Left ventricle myocardium inferior (tissue), 1 donor: ENCODE results near the gene RCAN2. TPM values are rescaled to one million over a fixed set of nuclear protein-coding genes. Genes with fewer than 3 reads are reported as not detected.
A peak's percentile ranks its signal among the peaks of the same experiment; 100 is the strongest.

Experiments
- DNase-seq: peaks from one replicate; pipeline ENCODE4 v3.0.0-alpha.2; 2020
- H3K27ac ChIP-seq: fragments of 200-600 bp; replicated peaks from 2 replicates; pipeline ENCODE4 v1.8.0; 2021
- H3K27me3 ChIP-seq: fragments of 200-600 bp; 2 replicates; pipeline ENCODE4 v1.8.0; 2021; ENCODE audit warnings: low read depth
- H3K36me3 ChIP-seq: fragments of 200-600 bp; 2 replicates; pipeline ENCODE4 v1.8.0; 2021
- H3K4me1 ChIP-seq: fragments of 200-600 bp; 2 replicates; pipeline ENCODE4 v1.8.0; 2021
- H3K4me3 ChIP-seq: fragments of 200-600 bp; 2 replicates; pipeline ENCODE4 v1.8.0; 2021; ENCODE audit warnings: mild to moderate bottlenecking, moderate library complexity
- H3K9me3 ChIP-seq: fragments of 200-600 bp; replicated peaks from 2 replicates; pipeline ENCODE4 v1.8.0; 2021
- CTCF ChIP-seq: fragments of 200-600 bp; IDR thresholded peaks from 2 replicates; pipeline ENCODE4 v1.8.0; 2021; ENCODE audit warnings: antibody characterized with exemption, mild to moderate bottlenecking, borderline replicate concordance
- intact Hi-C: fragments of 100-400 bp; cut with micrococcal nuclease; formaldehyde crosslinking; loops from one replicate; pipeline ENCODE4 v1.11.0; 2022
- total RNA-seq: library from RNA; stranded (reverse); fragmentation: NEBNext Ultra II Directional; extraction: Animal tissue kit (Norgen Biotek cat#: 25700); gene quantifications from one replicate; pipeline ENCODE4 v1.2.1, GENCODE V29; 2021
- donor health status: DM: no; HTN: yes; CAD: no; lungs with severe emphysema.

The RCAN2 gene
- total RNA-seq, 1 donor from 2014 or later = 312 TPM

GRCh38 chr6:46419576-46420002 lies 71.7 kb downstream of the RCAN2 start:
- intact Hi-C loops = loop anchor here (5.0 kb wide), 2 partner anchors 78 to 208 kb away; no protein-coding TSS in a partner anchor
- Histone ChIP-seq H3K36me3 (no peaks in the 10 kb centered on the region), H3K27ac (peak overlapping the region; percentile 64), H3K4me3 (no peak overlapping the region), H3K4me1 (peaks cover 61% of the 10 kb centered on the region), H3K9me3 (no peaks in the 10 kb centered on the region), H3K27me3 (no peaks in the 10 kb centered on the region)
- no peak for DNase-seq
- TF ChIP-seq CTCF = peak; percentile 87

GRCh38 chr6:46414398-46414797 lies 76.9 kb downstream of the RCAN2 start:
- no peak for TF ChIP-seq CTCF
- intact Hi-C loops = loop anchor here (5.0 kb wide), 1 partner anchor 322 kb away; no protein-coding TSS in a partner anchor
- no peaks in the 10 kb centered on the region for H3K36me3 ChIP-seq

GRCh38 chr6:46412662-46413061 lies 78.6 kb downstream of the RCAN2 start:
- no peak overlapping the region for H3K4me3 ChIP-seq
- peaks cover 82% of the 10 kb centered on the region for H3K4me1 ChIP-seq
- no peaks in the 10 kb centered on the region for H3K9me3 ChIP-seq
- H3K36me3 ChIP-seq = no peaks in the 10 kb centered on the region
- H3K27me3 ChIP-seq = no peaks in the 10 kb centered on the region
- DNase-seq = no peak
- H3K27ac ChIP-seq = peak overlapping the region; percentile 65
- no peak for TF ChIP-seq CTCF
- intact Hi-C loops = loop anchor here (5.0 kb wide), 1 partner anchor 320 kb away; no protein-coding TSS in a partner anchor

More at GRCh38 chr6:46414398-46414797, 76.9 kb downstream of the RCAN2 start:
- Histone ChIP-seq H3K4me1 (peaks cover 69% of the 10 kb centered on the region), H3K9me3 (no peaks in the 10 kb centered on the region), H3K27ac (no peak overlapping the region), H3K27me3 (no peaks in the 10 kb centered on the region), H3K4me3 (no peak overlapping the region)
- DNase-seq = no peak

- H3K9me3 ChIP-seq = no peaks in the 10 kb centered on the region
- no peaks in the 10 kb centered on the region for H3K36me3 ChIP-seq
- H3K4me1 ChIP-seq = peaks cover 87% of the 10 kb centered on the region
- no peaks in the 10 kb centered on the region for H3K27me3 ChIP-seq
- H3K4me3 ChIP-seq = no peak overlapping the region
- TF ChIP-seq CTCF = no peak
- H3K27ac ChIP-seq = peak overlapping the region; percentile 65
- intact Hi-C loops = loop anchor here (2.0 to 5.0 kb wide), 2 partner anchors 191 to 319 kb away; no protein-coding TSS in a partner anchor
- no peak for DNase-seq
Measured at GRCh38 chr6:46411456-46412197, 79.6 kb downstream of the RCAN2 start.

GRCh38 chr6:46410334-46410953 lies 80.8 kb downstream of the RCAN2 start:
- Histone ChIP-seq H3K4me1 (peaks cover 90% of the 10 kb centered on the region), H3K27ac (peak overlapping the region; percentile 65), H3K27me3 (no peaks in the 10 kb centered on the region), H3K9me3 (no peaks in the 10 kb centered on the region), H3K36me3 (no peaks in the 10 kb centered on the region), H3K4me3 (no peak overlapping the region)
- DNase-seq = no peak
- intact Hi-C loops = loop anchor here (2.0 to 5.0 kb wide), 2 partner anchors 190 to 318 kb away; no protein-coding TSS in a partner anchor
- TF ChIP-seq CTCF = peak; percentile 92
